Liver (tissue), 9 donors: ENCODE data around the gene TEX48. TPM values are rescaled to one million over a fixed set of nuclear protein-coding genes. Genes with fewer than 3 reads are reported as not detected.

Experiments
- DNase-seq: peaks from one replicate; pipeline ENCODE4 v3.0.0-alpha.2; 2017; ENCODE audit warnings: low spot score
- H3K27ac ChIP-seq, 2 donors: one replicate each; pipeline ENCODE4 v1.7.0; 2013; ENCODE audit warnings: inconsistent platforms in 2 of 2, low read length in 2 of 2, control low read depth in 1 of 2, low read depth in 1 of 2, mild to moderate bottlenecking in 1 of 2
- H3K27me3 ChIP-seq, 4 donors: one replicate each; pipeline versions ENCODE4 v1.6.1 to v1.7.0; 2013; ENCODE audit warnings: low read length in 3 of 4, inconsistent platforms in 1 of 4, mild to moderate bottlenecking in 1 of 4, moderate library complexity in 1 of 4; ENCODE audit not compliant: control insufficient read depth in 4 of 4, insufficient read depth in 4 of 4
- H3K36me3 ChIP-seq, 4 donors: one replicate each; pipeline versions ENCODE4 v1.6.1 to v1.7.0; 2013; ENCODE audit warnings: low read length in 3 of 4, mild to moderate bottlenecking in 3 of 4, low read depth in 1 of 4, moderate library complexity in 1 of 4; ENCODE audit not compliant: control insufficient read depth in 4 of 4, insufficient read depth in 3 of 4
- H3K4me1 ChIP-seq, 4 donors: one replicate each; pipeline versions ENCODE4 v1.6.1 to v1.7.0; 2013; ENCODE audit warnings: low read length in 3 of 4, mild to moderate bottlenecking in 3 of 4, moderate library complexity in 1 of 4; ENCODE audit not compliant: control insufficient read depth in 4 of 4, insufficient read depth in 4 of 4
- H3K4me3 ChIP-seq, 3 donors: one replicate each; pipeline versions ENCODE4 v1.6.1 to v1.7.0; 2013; ENCODE audit warnings: low read length in 3 of 3, control low read depth in 1 of 3, low read depth in 1 of 3, mild to moderate bottlenecking in 1 of 3
- H3K9ac ChIP-seq, 2 donors: one replicate each; pipeline ENCODE4 v1.7.0; 2013; ENCODE audit warnings: low read length in 2 of 2, mild to moderate bottlenecking in 2 of 2, moderate library complexity in 2 of 2, control low read depth in 1 of 2, low read depth in 1 of 2
- H3K9me3 ChIP-seq, 4 donors: one replicate each; pipeline versions ENCODE4 v1.6.1 to v1.7.0; 2013; ENCODE audit warnings: low read length in 3 of 4; ENCODE audit not compliant: control insufficient read depth in 4 of 4
- EGR1 ChIP-seq, 2 donors: IDR thresholded peaks; 2 replicates each; pipeline ENCODE4 v1.6.1; 2016 to 2018; ENCODE audit warnings: antibody characterized with exemption in 2 of 2, low read depth in 2 of 2
- FOXA1 ChIP-seq: IDR thresholded peaks from 2 replicates; pipeline ENCODE4 v1.6.1; 2016; ENCODE audit warnings: antibody characterized with exemption
- FOXA2 ChIP-seq: IDR thresholded peaks from 2 replicates; pipeline ENCODE4 v1.6.1; 2016; ENCODE audit warnings: antibody characterized with exemption
- GABPA ChIP-seq, 2 donors: IDR thresholded peaks in 1 of 2; conservative IDR thresholded peaks in 1 of 2; 2 replicates each; pipeline ENCODE4 v1.6.1; 2016; ENCODE audit warnings: antibody characterized with exemption in 2 of 2, mild to moderate bottlenecking in 1 of 2, moderate library complexity in 1 of 2
- HNF4A ChIP-seq, 2 donors: conservative IDR thresholded peaks; 2 replicates each; pipeline ENCODE4 v1.6.1; 2016; ENCODE audit warnings: antibody characterized with exemption in 2 of 2, mild to moderate bottlenecking in 2 of 2
- HNF4G ChIP-seq: IDR thresholded peaks from 2 replicates; pipeline ENCODE4 v1.6.1; 2016; ENCODE audit warnings: antibody characterized with exemption
- JUND ChIP-seq, 2 donors: IDR thresholded peaks; 2 replicates each; pipeline ENCODE4 v1.6.1; 2016; ENCODE audit warnings: antibody characterized with exemption in 2 of 2
- NR2F2 ChIP-seq: IDR thresholded peaks from 2 replicates; pipeline ENCODE4 v1.6.1; 2016; ENCODE audit warnings: antibody characterized with exemption
- RAD21 ChIP-seq, 2 donors: IDR thresholded peaks; 2 replicates each; pipeline ENCODE4 v1.6.1; 2016; ENCODE audit warnings: antibody characterized with exemption in 2 of 2, mild to moderate bottlenecking in 2 of 2
- RXRA ChIP-seq, 2 donors: IDR thresholded peaks; 2 replicates each; pipeline ENCODE4 v1.6.1; 2017 to 2018; ENCODE audit warnings: antibody characterized with exemption in 2 of 2, mild to moderate bottlenecking in 1 of 2
- SP1 ChIP-seq: IDR thresholded peaks from 2 replicates; pipeline ENCODE4 v1.6.1; 2018; ENCODE audit warnings: antibody characterized with exemption, mild to moderate bottlenecking
- TAF1 ChIP-seq: conservative IDR thresholded peaks from 2 replicates; pipeline ENCODE4 v1.6.1; 2016; ENCODE audit warnings: antibody characterized with exemption, mild to moderate bottlenecking
- YY1 ChIP-seq: IDR thresholded peaks from 2 replicates; pipeline ENCODE4 v1.6.1; 2016; ENCODE audit warnings: antibody characterized with exemption, mild to moderate bottlenecking
- WGBS: extraction: QIAGEN DNeasy Blood & Tissue Kit; methylation state at CpG from one replicate; pipeline ENCODE4 v1.1.7; 2013; 5-methylcytosine and 5-hydroxymethylcytosine counted together
- polyA plus RNA-seq, 2 donors: library from polyadenylated mRNA; stranded (reverse) in 1 of 2; unstranded in 1 of 2; fragments of 200-250 nt in 1 of 2; fragments of >200 nt in 1 of 2; fragmentation: Nextera tagmentation in 1 of 2; extraction: Ambion mirVana in 1 of 2; gene quantifications; one replicate each; pipeline versions ENCODE4 v1.2.1 to v1.2.3, GENCODE V29; 2013 to 2015
- total RNA-seq, 2 donors: library from RNA; depleted of rRNA; stranded (reverse); fragments of >200 nt; gene quantifications; one replicate each; pipeline ENCODE4 v1.2.3, GENCODE V29; 2014
- TF ChIP-seq, protein P1 (sequence below): IDR thresholded peaks from 2 replicates; pipeline ENCODE4 v1.6.1; 2016; ENCODE audit warnings: antibody characterized with exemption, mild to moderate bottlenecking
- TF ChIP-seq, protein P2 (sequence below): fragments of 150-350 bp; IDR thresholded peaks from 2 replicates; pipeline ENCODE4 v1.5.1; 2017; ENCODE audit warnings: improper control_type of control experiment, low read depth, low read length; ENCODE audit not compliant: missing input control
- TF ChIP-seq, protein P3 (sequence below): IDR thresholded peaks from 2 replicates; pipeline ENCODE4 v1.6.1; 2016; ENCODE audit warnings: antibody characterized with exemption
- TF ChIP-seq, protein P4 (sequence below): IDR thresholded peaks from 2 replicates; pipeline ENCODE4 v1.6.1; 2016; ENCODE audit warnings: antibody characterized with exemption
- TF ChIP-seq, protein P5 (sequence below): IDR thresholded peaks from 2 replicates; pipeline ENCODE4 v1.6.1; 2016; ENCODE audit warnings: antibody characterized with exemption
- donor health status: healthy.
- donor health status: healthy.
- donor health status: healthy.
- donor health status: healthy.
- donor health status: healthy.

The TEX48 gene
- total and polyA plus RNA-seq, 4 donors: not detected

DNA sequence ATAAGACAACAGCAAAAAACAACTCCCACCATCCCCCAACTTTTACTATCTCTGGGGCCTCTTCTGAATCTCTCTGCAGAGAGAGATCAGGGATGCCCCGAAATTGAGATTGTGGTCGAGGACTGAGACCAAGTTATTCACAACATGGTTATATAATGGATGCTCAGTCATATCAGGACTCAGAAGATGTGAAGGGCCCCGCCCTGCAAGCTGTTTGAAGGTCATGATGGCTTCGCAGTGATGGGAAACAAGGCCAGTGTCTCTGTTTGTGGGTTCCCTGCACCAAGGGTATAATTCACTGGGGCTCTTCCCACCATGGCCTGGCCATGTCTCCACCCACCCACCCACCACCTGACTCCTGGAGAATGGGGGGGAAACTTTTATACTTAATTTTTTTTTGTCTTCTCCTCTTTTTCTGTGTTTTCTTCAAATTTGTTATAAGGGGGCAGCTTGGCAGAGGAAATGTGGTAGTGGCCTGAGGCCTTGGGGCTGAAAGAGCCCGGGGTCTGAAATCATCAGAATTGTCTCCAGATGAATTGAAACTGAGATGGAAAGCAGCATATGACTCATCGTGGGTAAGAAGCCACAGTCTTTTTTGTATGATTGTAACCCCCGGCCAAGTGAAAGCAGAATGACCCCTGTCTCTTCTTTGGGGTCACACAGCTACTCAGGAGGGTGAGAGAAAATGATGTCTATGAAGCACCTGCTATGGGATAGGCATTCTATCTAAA lies 15.0 kb upstream of the TEX48 start:
- 83% methylated on average over 7 of the region's 7 CpGs for WGBS
- Histone ChIP-seq H3K27ac (no peak overlapping the region), H3K4me3 (no peak overlapping the region), H3K27me3 (no peaks in the 10 kb centered on the region), H3K9ac (no peak overlapping the region), H3K36me3 (no peaks in the 10 kb centered on the region), H3K4me1 (no peaks in the 10 kb centered on the region), H3K9me3 (no peaks in the 10 kb centered on the region)
- TF ChIP-seq, protein P1, sequence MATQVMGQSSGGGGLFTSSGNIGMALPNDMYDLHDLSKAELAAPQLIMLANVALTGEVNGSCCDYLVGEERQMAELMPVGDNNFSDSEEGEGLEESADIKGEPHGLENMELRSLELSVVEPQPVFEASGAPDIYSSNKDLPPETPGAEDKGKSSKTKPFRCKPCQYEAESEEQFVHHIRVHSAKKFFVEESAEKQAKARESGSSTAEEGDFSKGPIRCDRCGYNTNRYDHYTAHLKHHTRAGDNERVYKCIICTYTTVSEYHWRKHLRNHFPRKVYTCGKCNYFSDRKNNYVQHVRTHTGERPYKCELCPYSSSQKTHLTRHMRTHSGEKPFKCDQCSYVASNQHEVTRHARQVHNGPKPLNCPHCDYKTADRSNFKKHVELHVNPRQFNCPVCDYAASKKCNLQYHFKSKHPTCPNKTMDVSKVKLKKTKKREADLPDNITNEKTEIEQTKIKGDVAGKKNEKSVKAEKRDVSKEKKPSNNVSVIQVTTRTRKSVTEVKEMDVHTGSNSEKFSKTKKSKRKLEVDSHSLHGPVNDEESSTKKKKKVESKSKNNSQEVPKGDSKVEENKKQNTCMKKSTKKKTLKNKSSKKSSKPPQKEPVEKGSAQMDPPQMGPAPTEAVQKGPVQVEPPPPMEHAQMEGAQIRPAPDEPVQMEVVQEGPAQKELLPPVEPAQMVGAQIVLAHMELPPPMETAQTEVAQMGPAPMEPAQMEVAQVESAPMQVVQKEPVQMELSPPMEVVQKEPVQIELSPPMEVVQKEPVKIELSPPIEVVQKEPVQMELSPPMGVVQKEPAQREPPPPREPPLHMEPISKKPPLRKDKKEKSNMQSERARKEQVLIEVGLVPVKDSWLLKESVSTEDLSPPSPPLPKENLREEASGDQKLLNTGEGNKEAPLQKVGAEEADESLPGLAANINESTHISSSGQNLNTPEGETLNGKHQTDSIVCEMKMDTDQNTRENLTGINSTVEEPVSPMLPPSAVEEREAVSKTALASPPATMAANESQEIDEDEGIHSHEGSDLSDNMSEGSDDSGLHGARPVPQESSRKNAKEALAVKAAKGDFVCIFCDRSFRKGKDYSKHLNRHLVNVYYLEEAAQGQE: no peak
- TF ChIP-seq NR2F2: no peak
- no peak for DNase-seq

DNA sequence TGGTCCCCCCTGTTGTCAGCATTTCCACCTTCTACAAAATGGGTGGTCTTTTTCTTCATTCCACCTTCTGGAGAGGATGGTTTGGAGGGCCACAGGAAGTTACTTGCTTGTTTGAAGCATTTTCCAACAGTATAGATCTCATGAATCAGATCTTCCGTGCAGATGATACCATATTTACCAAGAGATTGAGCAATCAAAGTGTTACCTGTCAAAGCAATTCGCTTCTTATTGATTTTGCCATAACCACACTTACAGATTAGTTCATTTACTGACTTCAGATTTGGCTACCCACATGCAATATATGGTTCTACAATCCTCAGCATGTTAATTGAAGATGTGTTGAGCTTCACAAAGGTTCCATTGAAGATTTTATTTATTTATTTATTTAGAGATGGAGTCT lies 14.0 kb upstream of the TEX48 start:
- no peaks in the 10 kb centered on the region for H3K36me3 ChIP-seq
- DNase-seq: no peak
- H3K27me3 ChIP-seq: no peaks in the 10 kb centered on the region
- WGBS: 42% methylated on average over 2 of the region's 2 CpGs
- no peak overlapping the region for H3K4me3 ChIP-seq
- H3K9ac ChIP-seq: no peak overlapping the region
- H3K27ac ChIP-seq: no peak overlapping the region
- no peaks in the 10 kb centered on the region for H3K9me3 ChIP-seq
- TF ChIP-seq SP1: no peak
- TF ChIP-seq JUND (IDR thresholded peaks at IDR 0.05): no peak
- TF ChIP-seq, protein P2, sequence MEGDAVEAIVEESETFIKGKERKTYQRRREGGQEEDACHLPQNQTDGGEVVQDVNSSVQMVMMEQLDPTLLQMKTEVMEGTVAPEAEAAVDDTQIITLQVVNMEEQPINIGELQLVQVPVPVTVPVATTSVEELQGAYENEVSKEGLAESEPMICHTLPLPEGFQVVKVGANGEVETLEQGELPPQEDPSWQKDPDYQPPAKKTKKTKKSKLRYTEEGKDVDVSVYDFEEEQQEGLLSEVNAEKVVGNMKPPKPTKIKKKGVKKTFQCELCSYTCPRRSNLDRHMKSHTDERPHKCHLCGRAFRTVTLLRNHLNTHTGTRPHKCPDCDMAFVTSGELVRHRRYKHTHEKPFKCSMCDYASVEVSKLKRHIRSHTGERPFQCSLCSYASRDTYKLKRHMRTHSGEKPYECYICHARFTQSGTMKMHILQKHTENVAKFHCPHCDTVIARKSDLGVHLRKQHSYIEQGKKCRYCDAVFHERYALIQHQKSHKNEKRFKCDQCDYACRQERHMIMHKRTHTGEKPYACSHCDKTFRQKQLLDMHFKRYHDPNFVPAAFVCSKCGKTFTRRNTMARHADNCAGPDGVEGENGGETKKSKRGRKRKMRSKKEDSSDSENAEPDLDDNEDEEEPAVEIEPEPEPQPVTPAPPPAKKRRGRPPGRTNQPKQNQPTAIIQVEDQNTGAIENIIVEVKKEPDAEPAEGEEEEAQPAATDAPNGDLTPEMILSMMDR: no peak
- no peak for TF ChIP-seq NR2F2
- no peak for TF ChIP-seq RAD21 (IDR thresholded peaks at IDR 0.05)
- TF ChIP-seq, protein P3, sequence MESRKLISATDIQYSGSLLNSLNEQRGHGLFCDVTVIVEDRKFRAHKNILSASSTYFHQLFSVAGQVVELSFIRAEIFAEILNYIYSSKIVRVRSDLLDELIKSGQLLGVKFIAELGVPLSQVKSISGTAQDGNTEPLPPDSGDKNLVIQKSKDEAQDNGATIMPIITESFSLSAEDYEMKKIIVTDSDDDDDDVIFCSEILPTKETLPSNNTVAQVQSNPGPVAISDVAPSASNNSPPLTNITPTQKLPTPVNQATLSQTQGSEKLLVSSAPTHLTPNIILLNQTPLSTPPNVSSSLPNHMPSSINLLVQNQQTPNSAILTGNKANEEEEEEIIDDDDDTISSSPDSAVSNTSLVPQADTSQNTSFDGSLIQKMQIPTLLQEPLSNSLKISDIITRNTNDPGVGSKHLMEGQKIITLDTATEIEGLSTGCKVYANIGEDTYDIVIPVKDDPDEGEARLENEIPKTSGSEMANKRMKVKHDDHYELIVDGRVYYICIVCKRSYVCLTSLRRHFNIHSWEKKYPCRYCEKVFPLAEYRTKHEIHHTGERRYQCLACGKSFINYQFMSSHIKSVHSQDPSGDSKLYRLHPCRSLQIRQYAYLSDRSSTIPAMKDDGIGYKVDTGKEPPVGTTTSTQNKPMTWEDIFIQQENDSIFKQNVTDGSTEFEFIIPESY: no peak
- TF ChIP-seq TAF1: no peak
- TF ChIP-seq, protein P1: no peak
- TF ChIP-seq, protein P4, sequence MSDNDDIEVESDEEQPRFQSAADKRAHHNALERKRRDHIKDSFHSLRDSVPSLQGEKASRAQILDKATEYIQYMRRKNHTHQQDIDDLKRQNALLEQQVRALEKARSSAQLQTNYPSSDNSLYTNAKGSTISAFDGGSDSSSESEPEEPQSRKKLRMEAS: no peak
- TF ChIP-seq EGR1 (IDR thresholded peaks at IDR 0.05; ENCODE audit: low read depth in 2 of 2): no peak
- TF ChIP-seq HNF4A (conservative IDR thresholded peaks at IDR 0.05): no peak
- TF ChIP-seq, protein P5, sequence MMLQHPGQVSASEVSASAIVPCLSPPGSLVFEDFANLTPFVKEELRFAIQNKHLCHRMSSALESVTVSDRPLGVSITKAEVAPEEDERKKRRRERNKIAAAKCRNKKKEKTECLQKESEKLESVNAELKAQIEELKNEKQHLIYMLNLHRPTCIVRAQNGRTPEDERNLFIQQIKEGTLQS: no peak
- no peak for TF ChIP-seq FOXA2
- TF ChIP-seq FOXA1: no peak
- no peak for TF ChIP-seq GABPA (IDR thresholded peaks at IDR 0.05 in 1 of 2, conservative IDR thresholded peaks at IDR 0.05 in 1 of 2)
- TF ChIP-seq HNF4G: no peak
- TF ChIP-seq RXRA (IDR thresholded peaks at IDR 0.05): no peak
- TF ChIP-seq YY1: no peak
- H3K4me1 ChIP-seq: no peaks in the 10 kb centered on the region
